HG03342 (cell line): ENCODE measurements around the gene PHGDH.

Experiments
- ATAC-seq: cut with Tn5 transposase; IDR thresholded peaks from one replicate; pipeline ENCODE4 v1.9.1; 2021; ENCODE audit warnings: mild to moderate bottlenecking, moderate library complexity; ENCODE audit not compliant: unreplicated experiment

The PHGDH gene

GRCh38 chr1:119711804-119712341 is at the start of gene PHGDH:
TSS of gene PHGDH (plus strand) at chr1:119711934. CDS start at chr1:119712023, 89 bp downstream.
- ATAC-seq, result peak; percentile 69

- peak; percentile 71 for ATAC-seq
Measured at GRCh38 chr1:119662034-119662437, 49.7 kb upstream of the PHGDH start.

DNA sequence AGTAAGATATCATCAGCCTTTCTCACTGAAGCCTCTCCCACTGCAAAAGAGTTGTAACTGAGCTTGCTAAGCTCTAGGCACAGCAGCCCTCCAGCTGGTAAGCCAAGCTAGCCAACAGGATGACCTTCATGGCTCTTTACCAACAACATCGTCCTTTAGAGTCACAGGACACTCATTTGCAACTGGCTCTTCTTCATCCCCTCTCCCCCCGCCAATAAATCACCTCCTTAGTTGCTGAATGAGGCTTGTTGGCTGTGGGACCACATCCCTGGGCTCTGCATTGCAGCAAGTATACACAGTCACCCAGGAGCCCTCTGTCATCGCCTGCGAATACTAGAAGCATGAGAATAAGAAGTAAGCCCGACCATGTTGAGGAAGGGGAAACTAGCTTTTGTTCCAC is 47.7 kb upstream of the PHGDH start:
- ATAC-seq, result no peak

DNA sequence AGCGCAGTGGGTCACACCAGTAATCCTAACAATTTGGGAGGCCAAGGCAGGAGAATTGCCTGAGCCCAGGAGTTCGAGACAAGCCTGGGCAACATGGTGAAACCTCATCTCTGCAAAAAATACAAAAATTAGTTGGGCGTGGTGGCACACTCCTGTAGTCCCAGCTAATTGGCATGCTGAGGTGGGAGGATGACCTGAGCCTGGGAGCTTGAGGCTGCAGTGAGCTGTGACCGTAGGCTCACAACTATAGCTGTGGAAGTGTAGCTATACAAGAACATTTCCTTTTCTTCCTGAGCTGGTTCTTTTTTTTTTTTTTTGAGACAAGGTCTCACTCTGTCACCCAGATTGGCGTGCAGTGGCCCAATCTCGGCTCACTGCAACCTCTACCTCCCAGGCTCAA is 44.6 kb upstream of the PHGDH start:
- no peak for ATAC-seq

- ATAC-seq, result no peak
Measured at GRCh38 chr1:119670898-119671297, 40.8 kb upstream of the PHGDH start.

GRCh38 chr1:119673171-119673940 is 38.4 kb upstream of the PHGDH start:
- ATAC-seq, result no peak

DNA sequence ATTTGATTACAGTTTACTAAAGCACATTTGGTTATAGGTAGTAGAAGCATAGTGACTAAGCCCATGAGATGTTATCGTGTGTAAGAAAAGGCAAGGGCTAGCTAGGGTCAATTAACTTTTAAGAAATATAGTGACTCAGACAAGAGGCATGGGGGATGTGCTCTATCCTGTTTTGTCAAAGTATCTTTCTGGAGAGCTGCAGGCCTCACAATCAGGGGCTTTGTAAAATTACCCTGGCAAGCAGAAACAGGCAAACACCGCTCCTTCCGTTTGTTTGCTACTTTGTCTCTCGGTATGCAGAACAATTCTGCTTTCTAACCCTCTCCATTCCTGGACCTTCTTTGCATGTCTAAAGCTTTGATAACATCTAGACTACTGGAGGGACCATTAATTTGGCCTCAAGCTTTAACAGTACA is 37.6 kb upstream of the PHGDH start:
- ATAC-seq, result no peak

DNA sequence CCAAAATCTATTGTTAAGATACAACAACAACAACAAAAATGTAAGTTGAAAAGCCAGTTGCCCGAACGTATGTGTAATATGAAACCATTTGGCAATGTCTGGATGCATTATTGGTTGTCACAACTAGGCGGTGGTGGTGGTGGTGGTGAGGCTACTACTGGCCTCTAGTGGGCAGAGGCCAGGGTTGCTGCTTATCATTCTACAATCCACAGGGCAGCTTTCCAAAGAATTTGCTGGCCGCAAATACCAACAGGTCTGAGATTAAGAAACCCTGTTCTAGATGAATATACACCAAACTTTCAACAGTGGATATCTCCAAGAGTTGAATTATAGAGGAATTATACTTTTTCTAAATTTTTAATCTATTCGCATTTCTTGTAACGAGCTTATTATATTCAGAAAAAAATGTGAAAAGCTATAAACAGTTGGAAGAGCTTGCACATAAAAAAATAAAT is 36.9 kb upstream of the PHGDH start:
- no peak for ATAC-seq

- ATAC-seq, result peak; percentile 68
Measured at GRCh38 chr1:119675349-119676345, 36.1 kb upstream of the PHGDH start.

- ATAC-seq, result no peak
Measured at GRCh38 chr1:119676571-119677206, 35.0 kb upstream of the PHGDH start.

GRCh38 chr1:119679223-119679622 is 32.5 kb upstream of the PHGDH start:
- ATAC-seq, result no peak

GRCh38 chr1:119680193-119680592 is 31.5 kb upstream of the PHGDH start:
- no peak for ATAC-seq

DNA sequence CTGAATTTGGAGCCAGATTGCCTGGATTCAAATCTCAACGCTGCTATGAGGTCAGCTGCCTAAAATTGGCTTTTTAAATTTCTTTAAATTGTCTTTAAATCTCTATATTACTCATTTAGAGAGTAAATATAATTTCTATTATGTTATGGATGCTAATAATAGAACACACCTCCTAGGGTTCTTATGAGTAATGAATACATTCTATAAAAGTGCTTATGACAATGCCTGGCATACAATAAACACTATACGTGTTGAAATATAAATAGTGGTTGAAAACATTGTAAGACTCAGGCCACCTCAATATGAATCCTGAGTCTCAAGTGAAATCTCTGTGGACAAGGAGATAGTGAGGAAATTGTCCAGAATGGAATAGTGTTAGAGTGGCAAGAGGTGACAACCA is 31.0 kb upstream of the PHGDH start:
- ATAC-seq, result no peak

GRCh38 chr1:119681560-119681959 is 30.2 kb upstream of the PHGDH start:
- no peak for ATAC-seq

DNA sequence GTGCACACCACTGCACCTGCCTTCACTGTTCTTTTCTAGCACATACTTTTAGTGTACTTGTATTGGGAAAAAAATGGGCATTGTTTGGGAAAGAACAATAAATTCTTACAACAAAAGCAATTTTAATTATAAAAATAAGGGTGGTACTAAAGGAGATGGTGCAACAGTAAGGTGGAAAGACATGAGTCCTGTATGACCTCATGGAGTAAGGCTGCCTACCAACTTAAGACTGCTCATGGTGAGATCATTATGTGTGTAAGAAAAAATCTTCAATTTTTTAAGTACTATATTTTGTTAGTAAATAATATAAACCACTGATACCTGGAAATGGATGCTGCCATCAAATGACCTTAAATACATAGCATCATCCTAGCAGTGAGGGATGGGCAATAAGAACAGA is 29.6 kb upstream of the PHGDH start:
- no peak for ATAC-seq

- ATAC-seq, result no peak
Measured at GRCh38 chr1:119683893-119684292, 27.8 kb upstream of the PHGDH start.

GRCh38 chr1:119686661-119687060 is 25.1 kb upstream of the PHGDH start:
- ATAC-seq, result no peak

DNA sequence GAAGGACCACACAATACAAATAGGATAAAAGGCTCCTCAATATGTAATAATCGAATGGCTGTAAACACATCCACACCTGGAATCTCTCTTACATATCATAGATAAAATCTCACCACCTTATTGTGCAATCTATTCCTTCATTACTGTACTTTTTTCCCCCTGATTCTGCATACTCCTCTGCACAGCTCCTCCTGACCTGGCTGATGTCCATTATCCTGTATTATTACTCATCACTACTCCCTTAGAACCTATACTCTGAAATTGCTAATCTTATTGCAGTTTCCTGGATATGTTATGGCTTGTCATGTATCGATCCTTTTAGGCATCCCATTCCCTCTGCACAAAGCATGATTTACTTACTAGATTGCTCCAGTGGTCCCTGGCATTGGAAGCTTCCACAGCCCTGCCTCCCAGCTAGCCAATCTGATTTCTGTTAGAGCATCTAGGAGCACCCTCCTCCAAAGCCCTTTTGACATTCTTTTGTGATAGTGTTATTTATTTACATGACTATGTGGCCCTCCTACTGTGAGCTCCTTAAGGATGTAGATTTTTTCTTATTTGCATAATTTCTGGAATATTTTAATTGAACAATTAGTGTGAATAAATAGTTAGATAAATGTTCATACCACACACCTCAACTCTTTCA is 24.2 kb upstream of the PHGDH start:
- no peak for ATAC-seq

GRCh38 chr1:119688810-119689209 is 22.9 kb upstream of the PHGDH start:
- ATAC-seq, result no peak

DNA sequence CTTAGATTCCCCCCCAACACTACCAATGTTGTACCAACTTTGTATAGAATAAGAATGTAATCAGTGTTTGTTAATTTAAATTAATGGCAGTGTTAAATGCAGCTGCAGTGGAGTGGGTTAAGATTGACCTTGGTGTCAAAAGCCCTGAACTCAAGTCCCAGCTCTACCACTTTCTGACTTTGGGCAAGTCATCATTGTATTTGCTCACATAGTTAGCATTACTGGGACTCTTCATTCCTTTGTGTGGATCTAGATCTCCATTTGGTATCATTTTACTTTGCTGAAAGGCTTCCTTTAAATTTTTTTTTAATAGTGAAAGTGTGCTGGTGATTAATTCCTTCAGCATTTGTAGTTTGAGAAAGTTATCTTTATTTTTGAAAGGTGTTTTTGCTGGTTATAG is 22.2 kb upstream of the PHGDH start:
- ATAC-seq, result no peak
